ENCODE results near the gene HAPLN3.
"Not testable (repeated sequence)": the region's sequence is repeated elsewhere in the genome, so short reads cannot be mapped to it uniquely, and the experiment has no call there.

Gene HAPLN3, protein sequence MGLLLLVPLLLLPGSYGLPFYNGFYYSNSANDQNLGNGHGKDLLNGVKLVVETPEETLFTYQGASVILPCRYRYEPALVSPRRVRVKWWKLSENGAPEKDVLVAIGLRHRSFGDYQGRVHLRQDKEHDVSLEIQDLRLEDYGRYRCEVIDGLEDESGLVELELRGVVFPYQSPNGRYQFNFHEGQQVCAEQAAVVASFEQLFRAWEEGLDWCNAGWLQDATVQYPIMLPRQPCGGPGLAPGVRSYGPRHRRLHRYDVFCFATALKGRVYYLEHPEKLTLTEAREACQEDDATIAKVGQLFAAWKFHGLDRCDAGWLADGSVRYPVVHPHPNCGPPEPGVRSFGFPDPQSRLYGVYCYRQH

DNA sequence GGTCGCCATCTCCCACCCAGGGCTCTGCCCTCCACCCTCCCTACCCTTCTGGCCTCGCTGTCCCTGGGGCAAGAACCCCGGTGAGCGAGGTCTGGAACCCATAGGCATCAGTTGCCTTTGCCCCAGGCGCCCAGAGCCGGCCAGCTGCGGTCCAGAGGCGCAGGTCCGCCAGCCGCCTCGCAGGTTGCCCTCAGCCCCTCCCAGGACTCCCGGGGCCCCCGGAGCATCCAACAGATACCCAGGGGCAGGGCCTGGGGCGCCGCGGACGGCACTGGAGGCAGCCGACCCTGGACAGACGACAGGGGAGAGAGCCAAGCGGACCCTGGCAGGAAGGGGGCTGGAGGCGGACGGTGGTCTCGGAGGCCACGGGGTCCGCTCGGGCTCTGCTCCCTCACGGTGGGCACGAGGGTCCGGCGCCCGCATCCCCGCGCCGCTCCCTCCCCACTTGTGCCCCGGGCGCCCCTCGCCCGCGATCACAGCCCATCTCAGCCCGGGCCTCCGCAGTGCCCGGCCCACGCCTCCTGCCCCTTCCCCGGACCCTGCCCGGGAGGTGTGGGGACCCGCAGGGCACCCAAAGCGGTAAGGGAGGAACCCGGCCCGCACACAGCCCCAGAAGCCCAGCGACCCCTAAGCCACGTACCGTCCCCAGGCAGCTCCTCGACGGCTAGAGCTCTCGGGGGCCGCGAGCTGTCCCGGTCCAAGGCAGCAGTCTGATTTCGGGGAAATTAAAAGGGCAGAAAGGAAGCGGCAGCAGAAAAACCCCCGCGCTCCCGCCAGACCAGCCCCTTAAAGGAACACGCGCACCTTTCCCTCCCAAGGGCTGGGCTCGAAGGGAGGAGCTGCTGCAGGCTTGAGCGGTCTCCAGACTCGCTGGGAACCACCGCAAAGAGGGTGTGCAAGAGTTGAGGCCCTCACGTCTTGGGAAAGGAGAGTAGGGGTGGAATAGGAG lies at the start of gene HAPLN3:
Gene HAPLN3 (minus strand): TSS at position 726 of the 949 bp plus-strand sequence. CDS start 8,246 bp downstream, outside the sequence.
- no peak for DNase-seq (ENCODE audit: low spot score)

DNA sequence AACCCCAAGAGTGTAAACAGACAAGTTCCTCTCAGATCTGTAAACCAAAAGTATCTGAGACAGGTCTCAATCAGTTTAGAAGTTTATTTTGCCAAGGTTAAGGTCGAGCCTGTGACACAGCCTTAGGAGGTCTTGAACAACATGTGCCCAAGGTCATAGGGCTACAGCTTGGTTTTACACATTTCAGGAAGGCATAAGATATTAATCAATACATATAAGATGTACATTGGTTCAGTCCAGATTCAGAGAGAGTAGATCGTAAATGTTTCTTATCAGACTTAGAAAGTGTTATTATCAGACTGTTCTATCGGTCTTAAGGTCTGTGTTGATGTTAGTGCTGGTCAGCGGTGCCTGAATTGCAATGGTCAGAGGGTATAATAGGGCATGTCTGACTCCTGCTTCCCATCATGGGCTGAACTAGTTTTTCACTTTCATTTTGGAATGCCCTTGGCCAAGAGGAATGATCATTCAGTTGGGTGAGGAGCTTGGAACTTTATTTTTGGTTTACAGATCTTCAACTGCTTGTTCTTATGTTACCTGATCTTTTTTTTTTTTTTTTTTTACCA lies 44.8 kb upstream of the HAPLN3 start:
- DNase-seq (ENCODE audit: low spot score): no peak

DNA sequence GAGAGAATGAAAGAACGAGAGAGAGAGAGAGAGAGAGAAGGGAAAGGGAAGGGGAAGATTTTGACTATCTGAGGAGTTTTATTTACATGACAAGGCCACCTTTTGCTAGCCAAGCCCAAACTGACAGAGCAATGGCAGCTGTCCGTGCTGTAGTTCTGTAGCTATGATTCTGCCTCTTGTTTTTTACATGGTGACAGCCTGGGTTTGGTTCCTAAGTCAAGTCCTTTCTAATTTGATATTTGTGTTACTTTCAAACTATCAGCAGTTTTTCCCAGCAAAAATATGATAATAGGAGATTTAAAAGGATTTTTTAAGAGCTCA lies 44.1 kb upstream of the HAPLN3 start:
- DNase-seq (ENCODE audit: low spot score): no peak

DNA sequence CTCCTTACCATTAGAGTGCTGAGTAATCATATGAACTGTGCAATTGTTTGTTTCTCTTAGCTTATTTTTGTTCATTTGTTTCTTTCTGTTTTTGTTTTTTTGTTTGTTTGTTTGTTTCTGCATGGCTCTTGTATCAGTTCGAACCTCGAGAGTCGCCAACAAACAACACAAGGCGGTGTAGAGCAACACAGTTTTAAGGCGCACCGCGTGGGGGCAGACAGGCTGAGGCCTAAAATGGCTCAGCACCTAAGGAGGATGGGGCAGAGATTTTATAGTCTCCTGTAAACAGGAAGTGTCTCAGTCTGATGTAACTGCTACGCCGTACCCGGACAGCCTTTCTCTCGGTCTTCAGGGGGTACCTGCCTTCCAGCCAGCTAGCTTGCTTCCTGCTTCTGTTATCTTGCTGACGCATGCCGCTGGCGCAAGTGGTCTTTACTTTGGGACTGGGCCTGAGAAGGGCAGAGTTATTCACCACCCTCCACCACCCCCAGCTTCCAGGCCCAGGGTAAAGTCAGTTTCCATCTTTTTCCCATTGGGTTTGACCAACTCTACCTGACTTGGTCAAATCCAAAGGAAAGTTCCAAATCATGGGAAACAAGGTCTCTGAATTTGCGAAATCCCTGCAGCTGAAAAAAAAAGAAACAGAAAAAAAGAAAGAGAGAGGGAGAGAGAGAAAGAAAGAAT lies 43.6 kb upstream of the HAPLN3 start:
- DNase-seq (ENCODE audit: low spot score): no peak

DNA sequence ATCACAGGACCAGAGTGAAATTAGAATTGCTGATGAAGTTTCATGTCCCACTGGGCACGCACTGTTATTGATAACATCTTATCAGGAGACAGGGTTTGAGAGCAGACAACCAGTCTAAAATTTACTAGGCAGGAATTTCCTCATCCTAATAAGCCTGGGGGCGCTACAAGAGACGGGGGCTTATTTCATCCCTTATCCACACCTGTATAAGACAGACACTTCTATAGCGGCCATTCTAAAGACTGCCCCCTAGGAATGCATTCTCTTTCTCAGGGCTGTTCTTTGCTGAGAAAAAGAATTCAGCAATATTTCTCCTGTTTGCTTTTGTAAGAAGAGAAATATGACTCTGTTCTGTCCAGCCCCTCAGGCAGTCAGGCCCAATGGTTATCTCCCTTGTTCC lies 39.1 kb upstream of the HAPLN3 start:
- not testable (repeated sequence) for DNase-seq (ENCODE audit: low spot score)

DNA sequence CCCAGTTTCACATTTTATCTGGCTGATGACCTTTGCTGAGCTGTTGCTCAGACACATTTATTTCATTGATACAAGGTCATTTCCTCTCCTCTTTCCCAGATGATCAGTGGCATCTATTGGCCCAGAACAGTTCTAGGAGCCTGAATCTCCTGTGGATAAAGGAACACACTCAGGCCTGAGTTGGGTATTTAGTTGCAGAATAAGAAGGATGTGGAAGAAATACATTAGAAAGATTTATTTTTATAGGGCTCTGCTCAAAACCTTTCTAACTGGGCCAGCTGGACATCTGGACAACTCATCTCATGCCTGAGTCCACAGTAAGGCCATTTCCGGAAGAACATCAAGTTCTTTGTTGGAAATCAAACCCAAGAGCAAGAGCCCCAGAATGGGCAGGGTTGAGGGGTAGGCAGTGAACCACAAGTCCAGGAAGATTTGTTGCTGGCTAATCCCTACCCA lies 37.6 kb upstream of the HAPLN3 start:
- DNase-seq (ENCODE audit: low spot score): no peak

DNA sequence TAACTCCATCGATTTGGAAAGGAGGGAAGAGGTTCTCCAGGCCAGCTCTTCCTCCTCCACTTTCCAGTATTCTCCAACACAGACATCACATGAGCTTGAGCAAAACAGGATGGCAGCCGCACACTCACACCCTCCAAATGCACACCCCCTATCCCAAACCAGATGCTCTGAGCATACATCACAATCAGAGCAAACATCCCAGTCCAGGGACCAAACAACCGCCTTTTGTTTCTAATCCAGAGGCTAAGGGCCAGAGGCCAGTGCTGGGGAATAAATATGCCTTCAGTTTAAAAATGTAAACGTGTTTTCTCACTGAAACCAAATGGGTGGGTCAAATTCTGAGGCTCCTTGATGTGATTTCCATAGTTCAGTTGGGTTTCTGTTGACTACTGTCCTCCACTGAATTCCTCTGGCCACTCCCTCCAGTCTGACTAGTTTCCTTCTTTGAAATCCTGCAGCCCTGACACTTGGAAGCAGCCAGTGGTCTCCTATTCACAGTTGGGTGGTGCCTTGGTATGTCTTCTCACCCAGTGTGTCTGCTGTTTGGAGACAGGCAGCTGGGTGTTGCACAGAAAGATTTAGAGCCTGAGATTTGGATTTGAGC lies 37.0 kb upstream of the HAPLN3 start:
- peak; percentile 93 for DNase-seq (ENCODE audit: low spot score)

DNA sequence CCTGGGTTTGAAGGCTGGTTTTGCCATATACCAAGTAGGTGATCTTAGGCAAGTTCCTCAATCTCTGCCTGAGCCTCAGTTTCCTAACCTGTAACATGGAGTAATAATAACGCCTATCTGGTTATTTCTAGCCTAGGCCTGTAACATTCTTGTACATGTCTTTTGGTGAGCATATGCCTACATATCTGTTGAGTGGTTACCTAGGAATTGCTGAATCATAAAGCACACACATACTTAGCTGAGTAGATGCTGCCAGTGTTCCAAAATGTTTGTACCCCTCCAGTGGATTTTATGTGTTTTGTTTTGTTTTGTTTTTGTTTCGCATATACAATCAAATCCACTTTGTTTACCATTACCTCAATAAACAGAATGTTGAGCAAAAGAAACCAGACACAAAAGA lies 35.2 kb upstream of the HAPLN3 start:
- DNase-seq (ENCODE audit: low spot score): no peak

DNA sequence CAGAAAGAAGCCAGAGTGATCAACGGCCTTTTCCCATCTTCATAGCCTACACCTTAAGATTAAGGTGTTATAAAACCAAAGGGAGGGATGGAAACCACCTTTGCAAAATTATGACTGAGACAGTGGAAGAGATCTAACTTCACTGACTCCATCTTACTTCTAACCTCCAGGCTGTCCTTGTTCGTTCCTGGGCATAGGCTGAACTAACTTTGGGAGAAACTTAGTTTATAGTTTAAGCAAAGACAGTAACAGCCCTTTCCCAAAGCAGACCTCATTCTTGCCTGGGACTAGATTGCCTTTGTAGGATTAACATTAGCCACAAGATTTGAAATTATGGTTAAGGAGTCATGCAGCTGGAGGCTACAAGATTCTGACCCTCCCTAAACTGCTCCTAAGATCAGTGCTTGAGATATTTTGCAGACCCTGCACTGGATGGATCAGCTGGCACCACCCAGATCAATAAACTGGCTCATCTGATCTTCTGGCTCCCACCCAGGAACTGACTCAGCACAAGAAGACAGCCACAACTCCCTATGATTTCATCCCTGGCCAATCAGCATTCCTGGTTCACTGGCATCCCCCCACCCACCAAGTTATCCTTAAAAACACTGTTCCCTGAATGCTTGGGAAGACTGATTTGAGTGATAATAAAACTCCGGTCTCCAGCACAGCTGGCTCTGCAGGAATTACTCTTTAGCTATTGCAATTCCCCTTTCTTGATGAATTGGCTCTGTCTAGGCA lies 34.2 kb upstream of the HAPLN3 start:
- not testable (repeated sequence) for DNase-seq (ENCODE audit: low spot score)

DNA sequence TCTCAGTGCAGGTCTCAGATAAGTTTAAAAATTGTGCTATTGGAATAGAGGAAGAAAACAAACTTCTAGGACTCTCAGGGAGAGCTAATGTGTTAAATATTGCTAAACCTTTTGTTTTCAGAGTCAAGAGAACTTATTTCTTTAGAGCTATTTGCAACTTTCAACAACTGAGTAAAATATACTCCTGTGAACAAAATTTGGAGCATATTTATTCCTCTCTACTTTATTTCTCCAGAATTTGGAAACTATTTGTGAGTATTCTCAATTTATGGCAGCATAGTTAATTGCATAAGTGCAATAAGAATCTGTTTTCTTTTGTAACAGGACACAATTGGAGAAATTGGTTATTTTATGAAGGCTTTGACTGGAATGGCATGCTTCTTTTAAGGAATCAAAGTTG lies 32.8 kb upstream of the HAPLN3 start:
- not testable (repeated sequence) for DNase-seq (ENCODE audit: low spot score)

DNA sequence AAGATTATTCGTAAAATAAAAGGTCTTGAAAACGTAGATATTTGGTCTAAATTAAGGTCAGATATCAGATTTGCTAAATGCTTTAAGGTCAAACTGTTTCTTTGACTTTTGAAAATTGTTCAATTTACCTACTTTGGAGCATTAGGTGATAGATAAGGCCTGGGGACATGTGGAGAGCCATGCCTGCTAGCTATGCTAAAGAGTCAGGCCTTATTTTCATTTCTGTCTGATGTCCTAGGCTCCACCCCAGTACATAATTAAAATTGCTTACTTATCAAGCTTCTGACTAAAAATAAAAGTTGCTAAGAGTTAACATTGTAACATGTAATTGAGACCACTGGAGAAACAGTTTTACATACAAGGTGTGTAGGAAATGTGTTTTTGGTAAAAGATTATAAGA lies 30.3 kb upstream of the HAPLN3 start:
- DNase-seq (ENCODE audit: low spot score): not testable (repeated sequence)

DNA sequence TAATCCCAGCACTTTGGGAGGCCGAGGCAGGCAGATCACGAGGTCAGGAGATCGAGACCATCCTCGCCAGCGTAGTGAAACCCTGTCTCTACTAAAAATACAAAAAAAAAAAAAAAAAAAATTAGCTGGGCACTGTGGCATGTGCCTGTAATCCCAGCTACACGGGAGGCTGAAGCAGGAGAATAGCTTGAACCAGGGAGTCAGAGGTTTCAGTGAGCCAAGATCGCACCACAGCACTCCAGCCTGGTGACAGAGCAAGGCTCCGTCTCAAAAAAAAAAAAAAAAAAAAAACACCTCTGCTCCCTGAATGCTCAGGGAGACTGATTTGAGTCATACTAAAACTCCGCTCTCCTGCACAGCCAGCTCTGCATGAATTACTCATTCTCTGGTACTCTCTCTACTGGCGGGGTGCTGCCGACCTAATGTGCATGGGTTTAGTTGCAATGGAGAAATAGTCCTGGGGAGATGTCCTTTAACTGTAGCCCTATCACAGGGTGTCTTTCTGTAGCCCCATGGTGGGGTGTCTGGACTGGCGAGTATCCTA lies 25.6 kb upstream of the HAPLN3 start:
- DNase-seq (ENCODE audit: low spot score): not testable (repeated sequence)

DNA sequence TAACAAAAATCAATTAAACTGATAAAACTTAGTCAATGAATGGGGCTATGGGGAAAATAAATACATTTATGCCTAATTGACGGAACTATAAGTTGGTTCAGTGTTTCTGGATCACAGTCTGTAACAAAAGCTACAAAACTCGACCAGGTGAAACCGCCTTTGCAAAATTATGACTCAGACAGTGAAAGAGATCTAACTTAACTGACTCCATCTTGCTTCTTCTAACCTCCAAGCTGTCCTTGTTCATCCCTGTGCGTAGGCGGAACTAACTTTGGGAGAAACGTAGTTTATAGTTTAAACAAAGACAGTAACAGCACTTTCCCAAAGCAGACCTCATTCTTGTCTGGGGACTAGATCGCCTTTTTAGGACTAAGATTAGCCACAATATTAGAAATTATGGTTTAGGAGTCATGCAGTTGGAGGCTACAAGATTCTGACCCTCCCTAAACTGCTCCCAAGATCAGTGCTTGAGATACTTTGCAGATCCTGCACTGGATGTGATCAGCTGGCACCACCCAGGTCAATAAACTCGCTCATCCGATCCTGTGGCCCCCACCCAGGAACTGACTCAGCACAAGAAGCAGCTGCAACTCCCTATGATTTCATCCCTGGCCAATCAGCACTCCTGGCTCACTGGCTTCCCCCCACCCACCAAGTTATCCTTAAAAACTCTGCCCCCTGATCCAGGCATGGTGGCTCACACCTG lies 25.0 kb upstream of the HAPLN3 start:
- no peak for DNase-seq (ENCODE audit: low spot score)

DNA sequence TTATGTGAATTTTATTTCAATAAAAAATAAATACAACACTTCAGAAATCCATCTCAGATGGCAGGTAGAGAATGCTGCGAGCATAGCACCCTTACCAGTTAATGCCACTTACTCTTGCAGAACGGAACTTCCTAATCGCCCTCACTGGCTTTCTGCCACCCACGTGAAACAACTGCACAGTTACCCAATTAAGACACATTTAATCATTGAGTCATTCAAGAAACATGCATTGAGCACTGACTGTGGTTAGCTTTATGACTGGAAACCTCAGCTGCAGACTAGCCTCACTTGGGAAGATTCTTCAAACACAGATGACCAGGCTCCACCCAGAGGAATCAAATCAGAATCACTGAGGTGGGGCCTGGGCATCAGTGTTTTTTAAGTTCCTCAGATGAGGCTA lies 23.4 kb upstream of the HAPLN3 start:
- no peak for DNase-seq (ENCODE audit: low spot score)

DNA sequence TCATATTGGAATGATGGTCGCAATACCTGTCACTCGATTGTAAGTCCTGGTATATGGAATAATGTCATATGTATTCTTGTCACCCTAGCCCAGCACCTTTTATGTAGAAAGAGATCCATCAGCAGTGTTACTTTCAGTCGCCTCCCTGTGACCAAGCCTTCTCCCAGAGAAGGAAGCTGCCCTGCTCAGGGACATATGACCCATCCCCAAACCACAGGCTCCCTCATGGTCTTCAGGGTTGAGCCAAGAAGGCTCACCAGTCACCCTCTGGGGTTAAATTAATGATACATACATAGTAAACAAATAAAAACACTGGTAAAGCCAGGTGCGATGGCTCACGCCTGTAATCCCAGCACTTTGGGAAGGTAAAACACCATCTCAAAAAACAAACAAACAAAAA lies 22.4 kb upstream of the HAPLN3 start:
- DNase-seq (ENCODE audit: low spot score): no peak

DNA sequence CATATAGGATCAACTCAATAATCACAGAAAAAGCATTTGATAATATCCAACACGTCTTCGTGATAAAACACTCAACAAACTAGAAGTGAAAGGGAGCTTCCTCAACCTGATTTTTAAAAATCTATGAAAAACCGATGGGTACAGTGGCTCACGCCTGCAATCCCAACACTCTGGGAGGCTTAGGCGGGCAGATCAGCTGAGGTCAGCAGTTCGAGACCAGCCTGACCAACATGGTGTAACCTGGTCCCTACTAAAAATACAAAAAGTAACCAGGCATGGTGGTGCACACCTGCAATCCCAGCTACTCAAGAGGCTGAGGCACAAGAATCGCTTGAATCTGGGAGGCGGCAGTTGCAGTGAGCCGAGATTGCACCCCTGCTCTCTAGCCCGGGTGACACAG lies 20.0 kb upstream of the HAPLN3 start:
- DNase-seq (ENCODE audit: low spot score): no peak

DNA sequence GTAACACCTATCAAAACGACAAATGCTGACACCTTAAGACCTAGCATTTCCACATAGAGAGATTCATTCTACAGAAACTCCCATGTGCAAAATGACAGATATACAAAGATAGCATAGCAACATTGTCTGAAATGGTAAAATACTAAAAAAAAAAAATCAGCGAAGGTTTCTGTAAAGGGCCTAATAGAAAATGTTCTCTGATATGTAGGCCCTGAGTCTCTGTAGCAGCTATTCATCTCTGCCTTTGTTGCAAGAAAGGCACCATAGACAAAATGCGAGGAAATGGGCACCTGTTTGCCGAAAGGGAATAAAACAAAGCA lies 18.5 kb upstream of the HAPLN3 start:
- DNase-seq (ENCODE audit: low spot score): no peak

DNA sequence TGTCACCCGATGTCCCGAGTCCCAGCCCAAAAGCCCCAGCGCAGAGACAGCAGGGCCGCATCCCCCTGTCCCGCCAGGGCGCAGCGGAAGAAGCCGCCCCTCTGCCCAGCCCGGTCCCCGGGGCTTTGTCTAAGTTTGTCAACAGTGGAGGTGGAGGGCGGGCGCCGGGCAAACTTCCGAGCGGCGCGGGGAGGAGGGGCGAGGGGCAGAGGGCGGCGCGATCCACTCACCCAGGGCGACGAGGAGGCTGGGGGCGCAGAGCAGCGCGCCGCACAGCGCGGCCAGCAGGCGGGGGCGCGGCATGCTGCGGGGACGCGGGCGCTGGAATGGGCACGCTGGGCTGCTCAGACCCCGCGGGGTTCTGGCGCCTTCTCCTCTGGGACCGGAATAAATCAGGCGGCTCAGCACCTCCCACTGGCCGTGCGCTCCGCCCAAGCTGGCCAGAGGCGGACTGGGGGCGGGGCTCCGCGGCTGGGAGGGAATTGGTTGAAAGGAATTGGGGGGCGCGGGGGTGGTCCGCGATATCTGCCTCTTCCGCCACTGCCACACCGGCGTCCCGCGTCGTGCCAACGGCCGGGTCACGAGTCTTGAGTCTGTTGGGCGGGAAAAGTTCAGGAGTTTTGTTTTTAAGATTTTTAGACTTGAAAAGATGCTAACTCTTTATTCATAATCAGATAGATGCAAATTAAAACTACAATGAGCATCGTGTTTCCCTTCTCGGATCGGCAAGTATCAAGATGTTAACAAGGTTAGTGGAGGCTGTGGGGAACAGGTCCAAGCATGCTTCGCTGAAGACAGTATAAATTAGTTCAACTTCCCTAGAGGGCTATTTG lies 17.9 kb upstream of the HAPLN3 start, which contains the start of gene MFGE8:
Gene MFGE8 (minus strand): TSS at position 363 of the 833 bp plus-strand sequence. CDS start 60 bp downstream, at position 303.
- DNase-seq (ENCODE audit: low spot score): peak; percentile 68

DNA sequence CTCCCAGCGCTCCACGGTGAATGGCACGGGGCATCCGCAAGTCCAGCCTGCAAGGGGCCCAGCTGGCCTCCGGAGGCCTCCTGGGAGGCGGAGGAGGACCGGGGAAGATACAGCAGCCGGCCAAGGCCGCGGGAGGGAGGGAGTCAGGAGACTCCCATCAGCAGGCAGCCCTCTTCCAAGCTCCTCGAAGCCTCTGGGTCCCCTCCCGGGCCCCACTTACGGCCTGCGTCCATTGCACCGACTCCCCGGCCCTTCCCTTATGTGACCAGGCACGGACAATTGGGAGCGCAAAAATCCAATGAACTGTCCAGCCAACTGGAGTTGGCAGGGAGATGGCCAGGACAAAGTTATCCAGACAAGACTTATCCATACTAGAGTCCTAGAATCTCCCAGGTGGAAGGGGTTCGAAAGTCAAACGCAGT lies 17.2 kb upstream of the HAPLN3 start:
- no peak for DNase-seq (ENCODE audit: low spot score)
